HPDE6-E6E7 (cell line): ENCODE results near the gene SORCS1.
A peak's percentile ranks its signal among the peaks of the same experiment; 100 is the strongest.

Experiments used
- DNase-seq: peaks from one replicate; pipeline ENCODE4 v3.0.0; 2011; ENCODE audit warnings: missing footprints; ENCODE audit errors: extremely low spot score

The SORCS1 gene

GRCh38 chr10:106746868-106747267 lies 417.6 kb downstream of the SORCS1 start:
- no peak for DNase-seq

- no peak for DNase-seq
These were observed 423.4 kb downstream of the SORCS1 start for GRCh38 chr10:106741006-106741530.

GRCh38 chr10:106740071-106740470 lies 424.4 kb downstream of the SORCS1 start:
- DNase-seq: no peak

- DNase-seq: no peak
These were observed 430.3 kb downstream of the SORCS1 start for GRCh38 chr10:106734220-106734619.

- DNase-seq: no peak
These were observed 436.3 kb downstream of the SORCS1 start for GRCh38 chr10:106728232-106728631.

GRCh38 chr10:106727170-106727569 lies 437.3 kb downstream of the SORCS1 start:
- no peak for DNase-seq

GRCh38 chr10:106722524-106722923 lies 442.0 kb downstream of the SORCS1 start:
- DNase-seq: no peak

GRCh38 chr10:106720683-106721082 lies 443.8 kb downstream of the SORCS1 start:
- DNase-seq: no peak

GRCh38 chr10:106716381-106716780 lies 448.1 kb downstream of the SORCS1 start:
- DNase-seq: no peak

- no peak for DNase-seq
These were observed 449.6 kb downstream of the SORCS1 start for GRCh38 chr10:106714734-106715555.

- no peak for DNase-seq
These were observed 450.7 kb downstream of the SORCS1 start for GRCh38 chr10:106713846-106714245.

- DNase-seq: no peak
These were observed 451.5 kb downstream of the SORCS1 start for GRCh38 chr10:106712988-106713387.

- peak; percentile 1 for DNase-seq
These were observed 453.1 kb downstream of the SORCS1 start for GRCh38 chr10:106711313-106711906.

GRCh38 chr10:106708506-106708905 lies 456.0 kb downstream of the SORCS1 start:
- no peak for DNase-seq

GRCh38 chr10:106707657-106708056 lies 456.8 kb downstream of the SORCS1 start:
- no peak for DNase-seq

GRCh38 chr10:106706127-106706526 lies 458.4 kb downstream of the SORCS1 start:
- DNase-seq: no peak

- DNase-seq: peak; percentile 17
These were observed 458.8 kb downstream of the SORCS1 start for GRCh38 chr10:106705681-106706100.

- DNase-seq: no peak
These were observed 468.3 kb downstream of the SORCS1 start for GRCh38 chr10:106696239-106696638.

- no peak for DNase-seq
These were observed 469.8 kb downstream of the SORCS1 start for GRCh38 chr10:106694696-106695095.

- DNase-seq: no peak
These were observed 482.3 kb downstream of the SORCS1 start for GRCh38 chr10:106682175-106682574.

- DNase-seq: no peak
These were observed 484.4 kb downstream of the SORCS1 start for GRCh38 chr10:106680061-106680460.

- no peak for DNase-seq
These were observed 485.2 kb downstream of the SORCS1 start for GRCh38 chr10:106679314-106679713.
